ENCODE results near the gene CDK17. TPM values are rescaled to one million over a fixed set of nuclear protein-coding genes. Genes with fewer than 3 reads are reported as not detected.

The CDK17 gene
- total RNA-seq, 1 donor from 2014 or later = 72.4 TPM

- TF ChIP-seq POLR2AphosphoS5 (IDR thresholded peaks at IDR 0.05; ENCODE audit: insufficient read depth in 1 of 2, low read depth in 1 of 2) = no peak
- no peak for TF ChIP-seq POLR2A (IDR thresholded peaks at IDR 0.05)
- TF ChIP-seq CTCF (IDR thresholded peaks at IDR 0.05) = no peak
- no peak overlapping the region for H3K27ac ChIP-seq
- intact Hi-C loops (cut with DNase I) = no loop called here
Observed at GRCh38 chr12:96302687-96303310, 97.4 kb downstream of the CDK17 start.

DNA sequence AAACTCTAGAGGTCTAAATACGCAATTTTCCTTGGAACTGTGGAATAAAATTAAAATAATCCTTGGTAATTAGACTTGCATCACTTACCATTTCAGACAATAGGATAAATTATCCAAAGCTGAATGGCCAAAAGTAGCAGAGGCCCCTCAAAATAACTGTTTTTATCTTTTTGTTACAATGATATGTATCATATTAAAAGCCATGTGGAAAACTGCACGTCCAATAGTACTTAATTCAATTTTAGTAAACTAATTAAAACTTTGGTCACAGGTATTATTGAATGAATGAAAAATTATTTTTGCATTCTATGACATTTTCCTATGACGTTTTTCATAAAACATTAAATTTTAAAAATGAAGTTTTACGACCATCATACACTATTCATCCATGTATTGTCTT, 98.5 kb downstream of the CDK17 start:
- Histone ChIP-seq H3K9me3 (no peaks in the 10 kb centered on the region), H3K36me3 (peaks cover 0 to 6% of the 10 kb centered on the region in 2 donors), H3K4me3 (no peak overlapping the region), H3K27ac (no peak overlapping the region), H3K27me3 (no peaks in the 10 kb centered on the region), H3K4me1 (no peaks in the 10 kb centered on the region)
- DNase-seq (ENCODE audit: extremely low spot score in 2 of 2) = no peak
- intact Hi-C loops (cut with DNase I) = no loop called here
- TF ChIP-seq POLR2A (IDR thresholded peaks at IDR 0.05) (no peak), CTCF (IDR thresholded peaks at IDR 0.05) (no peak), POLR2AphosphoS5 (IDR thresholded peaks at IDR 0.05; ENCODE audit: insufficient read depth in 1 of 2, low read depth in 1 of 2) (no peak)

More at GRCh38 chr12:96302687-96303310, 97.4 kb downstream of the CDK17 start:
- Histone ChIP-seq H3K9me3 (no peaks in the 10 kb centered on the region), H3K4me1 (no peaks in the 10 kb centered on the region), H3K27me3 (no peaks in the 10 kb centered on the region), H3K36me3 (no peaks in the 10 kb centered on the region), H3K4me3 (no peak overlapping the region)
- no peak for DNase-seq (ENCODE audit: extremely low spot score in 2 of 2)

- no peak for DNase-seq (ENCODE audit: extremely low spot score in 2 of 2)
- no peak overlapping the region for H3K27ac ChIP-seq
- H3K4me1 ChIP-seq = no peaks in the 10 kb centered on the region
- no peak overlapping the region for H3K4me3 ChIP-seq
- no peaks in the 10 kb centered on the region for H3K27me3 ChIP-seq
- H3K9me3 ChIP-seq = no peaks in the 10 kb centered on the region
- TF ChIP-seq CTCF (IDR thresholded peaks at IDR 0.05) (no peak), POLR2AphosphoS5 (IDR thresholded peaks at IDR 0.05; ENCODE audit: insufficient read depth in 1 of 2, low read depth in 1 of 2) (no peak), POLR2A (IDR thresholded peaks at IDR 0.05) (no peak)
- H3K36me3 ChIP-seq = peaks cover 0 to 6% of the 10 kb centered on the region in 2 donors
- intact Hi-C loops (cut with DNase I) = no loop called here
Observed at GRCh38 chr12:96300064-96300463, 100.2 kb downstream of the CDK17 start.

- Histone ChIP-seq H3K27me3 (no peaks in the 10 kb centered on the region), H3K27ac (no peak overlapping the region), H3K4me1 (no peaks in the 10 kb centered on the region), H3K36me3 (peaks cover 0 to 6% of the 10 kb centered on the region in 2 donors), H3K4me3 (no peak overlapping the region), H3K9me3 (no peaks in the 10 kb centered on the region)
- no peak for DNase-seq (ENCODE audit: extremely low spot score in 2 of 2)
- TF ChIP-seq POLR2AphosphoS5 (IDR thresholded peaks at IDR 0.05; ENCODE audit: insufficient read depth in 1 of 2, low read depth in 1 of 2) = no peak
- no peak for TF ChIP-seq POLR2A (IDR thresholded peaks at IDR 0.05)
- no peak for TF ChIP-seq CTCF (IDR thresholded peaks at IDR 0.05)
- intact Hi-C loops (cut with DNase I) = no loop called here
Observed at GRCh38 chr12:96297504-96297903, 102.7 kb downstream of the CDK17 start.

- H3K4me1 ChIP-seq = no peaks in the 10 kb centered on the region
- peaks cover 0 to 6% of the 10 kb centered on the region in 2 donors for H3K36me3 ChIP-seq
- H3K9me3 ChIP-seq = no peaks in the 10 kb centered on the region
- no peak for DNase-seq (ENCODE audit: extremely low spot score in 2 of 2)
- H3K4me3 ChIP-seq = no peak overlapping the region
- H3K27ac ChIP-seq = no peak overlapping the region
- TF ChIP-seq CTCF (IDR thresholded peaks at IDR 0.05) = no peak
- TF ChIP-seq POLR2AphosphoS5 (IDR thresholded peaks at IDR 0.05; ENCODE audit: insufficient read depth in 1 of 2, low read depth in 1 of 2) = no peak
- no peak for TF ChIP-seq POLR2A (IDR thresholded peaks at IDR 0.05)
- intact Hi-C loops (cut with DNase I) = no loop called here
- no peaks in the 10 kb centered on the region for H3K27me3 ChIP-seq
Observed at GRCh38 chr12:96295532-96296160, 104.6 kb downstream of the CDK17 start.
